Fibroblast of the aortic adventitia (primary cell): ENCODE measurements around the gene TTC23. TPM values are rescaled to one million over a fixed set of nuclear protein-coding genes. Genes with fewer than 3 reads are reported as not detected.

Source experiments
- DNase-seq: peaks from one replicate; pipeline ENCODE4 v3.0.0-alpha.2; 2010; ENCODE audit warnings: low read depth
- H3K4me3 ChIP-seq: 2 replicates; pipeline ENCODE4 v1.5.1; 2011; ENCODE audit warnings: low read depth, mild to moderate bottlenecking, control low read depth, low read length, moderate library complexity
- total RNA-seq: library from RNA; depleted of rRNA; stranded (reverse); fragments of >200 nt; gene quantifications from 2 replicates; pipeline ENCODE4 v1.2.3, GENCODE V29; 2012; ENCODE audit warnings: low replicate concordance
- TF ChIP-seq, protein P1 (sequence below): IDR thresholded peaks from 2 replicates; pipeline ENCODE4 v1.5.1; 2011; ENCODE audit warnings: mild to moderate bottlenecking, low read length, control low read depth, inconsistent platforms; ENCODE audit not compliant: insufficient read depth

TTC23 gene
- total RNA-seq, 1 donor: 36.7 TPM

DNA sequence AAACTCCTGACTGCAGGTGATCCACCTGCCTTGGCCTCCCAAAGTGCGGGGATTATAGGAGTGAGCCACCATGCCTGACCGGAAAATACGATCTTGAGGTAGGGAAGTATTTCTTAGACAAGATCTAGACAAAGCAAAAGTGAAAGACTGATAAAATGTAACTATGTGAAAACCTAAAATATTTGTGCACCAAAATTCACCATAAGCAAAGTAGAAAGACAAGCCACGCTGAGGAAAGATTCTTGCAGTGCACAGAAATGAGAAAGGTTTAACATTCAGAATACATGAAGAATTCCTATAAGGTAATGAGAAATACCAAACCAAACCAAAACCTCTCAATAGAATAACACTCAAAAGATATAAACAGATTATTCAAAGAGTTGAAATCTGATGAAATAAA is 108.8 kb downstream of the TTC23 start:
- TF ChIP-seq, protein P1, sequence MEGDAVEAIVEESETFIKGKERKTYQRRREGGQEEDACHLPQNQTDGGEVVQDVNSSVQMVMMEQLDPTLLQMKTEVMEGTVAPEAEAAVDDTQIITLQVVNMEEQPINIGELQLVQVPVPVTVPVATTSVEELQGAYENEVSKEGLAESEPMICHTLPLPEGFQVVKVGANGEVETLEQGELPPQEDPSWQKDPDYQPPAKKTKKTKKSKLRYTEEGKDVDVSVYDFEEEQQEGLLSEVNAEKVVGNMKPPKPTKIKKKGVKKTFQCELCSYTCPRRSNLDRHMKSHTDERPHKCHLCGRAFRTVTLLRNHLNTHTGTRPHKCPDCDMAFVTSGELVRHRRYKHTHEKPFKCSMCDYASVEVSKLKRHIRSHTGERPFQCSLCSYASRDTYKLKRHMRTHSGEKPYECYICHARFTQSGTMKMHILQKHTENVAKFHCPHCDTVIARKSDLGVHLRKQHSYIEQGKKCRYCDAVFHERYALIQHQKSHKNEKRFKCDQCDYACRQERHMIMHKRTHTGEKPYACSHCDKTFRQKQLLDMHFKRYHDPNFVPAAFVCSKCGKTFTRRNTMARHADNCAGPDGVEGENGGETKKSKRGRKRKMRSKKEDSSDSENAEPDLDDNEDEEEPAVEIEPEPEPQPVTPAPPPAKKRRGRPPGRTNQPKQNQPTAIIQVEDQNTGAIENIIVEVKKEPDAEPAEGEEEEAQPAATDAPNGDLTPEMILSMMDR: no peak
- no peak for DNase-seq
- H3K4me3 ChIP-seq: no peak overlapping the region

DNA sequence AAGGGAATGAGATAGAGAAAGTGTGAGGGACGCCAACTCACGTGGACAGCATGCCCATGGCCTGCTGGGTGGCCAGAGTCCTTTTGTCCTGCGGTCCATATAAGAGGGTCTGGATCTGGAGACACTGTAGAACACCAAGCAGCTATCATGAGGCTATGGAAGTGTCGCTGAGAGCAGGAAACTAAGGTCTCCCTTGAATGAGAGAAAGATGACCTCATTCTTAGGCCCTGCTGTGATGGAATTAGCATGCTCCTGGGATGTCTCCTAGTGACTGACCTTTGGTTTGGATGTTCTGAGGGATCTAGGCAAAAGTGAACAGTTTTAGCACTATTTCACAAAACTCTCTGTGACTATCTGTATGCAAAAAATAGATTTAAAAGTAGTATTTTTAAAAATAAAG is 110.1 kb downstream of the TTC23 start:
- no peak overlapping the region for H3K4me3 ChIP-seq
- no peak for DNase-seq
- TF ChIP-seq, protein P1: no peak

DNA sequence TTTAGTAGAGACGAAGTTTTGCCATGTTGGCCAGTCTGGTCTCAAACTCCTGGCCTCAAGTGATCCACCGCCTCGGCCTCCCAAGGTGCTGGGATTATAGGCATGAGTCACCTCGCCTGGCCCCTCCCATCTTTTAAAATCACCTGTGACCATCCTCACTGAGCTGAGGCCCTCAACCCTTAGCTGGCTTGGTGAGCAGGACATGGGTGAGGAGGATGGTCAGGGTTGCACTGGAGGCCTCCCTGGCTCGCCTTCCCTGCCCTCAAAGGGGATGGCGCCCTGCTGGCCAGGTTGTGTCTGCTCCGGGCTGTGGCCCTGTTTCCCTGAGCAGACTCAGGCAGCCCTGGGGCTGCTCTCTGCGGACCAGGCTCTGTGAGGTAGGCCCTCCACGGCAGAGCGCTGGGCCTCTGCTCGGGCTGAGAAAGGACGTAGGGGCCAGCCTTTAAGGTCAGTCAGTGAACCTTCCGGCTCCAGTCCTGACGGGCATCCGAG is 110.8 kb downstream of the TTC23 start:
- H3K4me3 ChIP-seq: no peak overlapping the region
- TF ChIP-seq, protein P1: no peak
- DNase-seq: no peak

DNA sequence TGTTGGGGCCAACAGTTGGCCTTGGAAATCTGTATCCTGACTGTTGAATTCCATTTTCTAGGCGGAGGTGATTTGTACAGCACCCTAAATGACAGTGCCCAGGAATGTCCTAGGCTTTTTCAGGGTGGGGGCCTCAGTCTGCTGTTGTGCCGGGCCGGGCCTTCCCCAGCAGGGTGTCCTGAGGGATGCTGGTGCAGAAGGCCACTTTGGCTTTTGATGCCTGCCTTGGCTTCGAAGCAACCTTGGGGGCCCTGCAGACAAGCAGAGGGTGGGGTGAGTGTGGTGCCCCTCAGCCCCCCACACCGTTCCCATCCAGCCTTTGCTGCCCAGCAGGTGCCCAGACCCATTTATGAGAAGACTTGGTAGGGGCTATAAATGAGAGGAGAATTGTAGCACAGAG is 111.5 kb downstream of the TTC23 start:
- TF ChIP-seq, protein P1: no peak
- no peak overlapping the region for H3K4me3 ChIP-seq
- DNase-seq: no peak

DNA sequence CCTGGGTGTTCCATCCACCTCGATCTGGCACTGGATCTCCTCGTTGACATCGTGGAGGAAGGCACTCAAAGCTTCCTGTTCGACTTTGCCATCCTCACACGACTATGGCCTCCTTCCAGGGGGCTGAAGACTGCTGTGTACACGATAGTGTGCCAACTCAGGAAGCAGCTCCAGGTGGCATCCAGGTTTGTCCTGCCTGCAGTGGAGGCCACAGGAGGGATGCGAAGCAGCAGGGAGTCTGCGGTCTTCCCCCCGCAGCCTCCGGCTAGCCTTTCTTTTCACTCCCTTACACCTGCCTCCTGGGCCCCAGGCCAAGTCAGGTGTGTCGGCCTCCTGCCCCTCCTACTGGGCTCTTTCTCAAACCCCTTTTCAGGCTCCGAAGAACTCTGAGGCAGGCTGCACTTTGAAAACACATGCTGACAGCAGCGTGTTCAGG is 112.3 kb downstream of the TTC23 start:
- H3K4me3 ChIP-seq: no peak overlapping the region
- TF ChIP-seq, protein P1: no peak
- DNase-seq: no peak

DNA sequence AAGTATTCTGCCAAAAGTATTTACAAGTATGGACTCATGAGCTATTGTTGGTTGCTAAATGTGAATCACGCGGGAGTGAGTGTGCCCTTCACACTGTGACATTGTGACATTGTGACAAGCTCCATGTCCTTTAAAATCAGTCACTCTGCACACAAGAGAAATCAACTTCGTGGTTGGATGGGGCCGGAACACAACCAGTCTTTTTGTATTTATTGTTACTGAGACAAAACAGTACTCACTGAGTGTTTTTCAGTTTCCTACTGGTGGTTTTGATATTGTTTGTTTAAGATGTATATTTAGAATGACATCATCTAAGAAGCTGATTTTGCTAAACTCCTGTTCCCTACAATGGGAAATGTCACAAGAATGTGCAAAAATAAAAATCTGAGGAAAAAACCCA is 114.2 kb downstream of the TTC23 start:
- TF ChIP-seq, protein P1: no peak
- no peak overlapping the region for H3K4me3 ChIP-seq
- DNase-seq: no peak

DNA sequence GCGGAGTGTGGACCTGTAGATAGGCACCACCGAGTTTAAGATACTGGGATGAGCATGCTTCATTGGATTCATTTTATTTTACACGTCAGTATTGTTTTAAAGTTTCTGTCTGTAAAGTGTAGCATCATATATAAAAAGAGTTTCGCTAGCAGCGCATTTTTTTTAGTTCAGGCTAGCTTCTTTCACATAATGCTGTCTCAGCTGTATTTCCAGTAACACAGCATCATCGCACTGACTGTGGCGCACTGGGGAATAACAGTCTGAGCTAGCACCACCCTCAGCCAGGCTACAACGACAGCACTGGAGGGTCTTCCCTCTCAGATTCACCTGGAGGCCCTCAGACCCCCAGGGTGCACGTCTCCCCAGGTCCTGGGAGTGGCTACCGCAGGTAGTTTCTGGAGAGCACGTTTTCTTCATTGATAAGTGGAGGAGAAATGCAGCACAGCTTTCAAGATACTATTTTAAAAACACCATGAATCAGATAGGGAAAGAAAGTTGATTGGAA is 115.0 kb downstream of the TTC23 start:
- TF ChIP-seq, protein P1: no peak
- DNase-seq: no peak
- H3K4me3 ChIP-seq: no peak overlapping the region
